ENCODE results near the gene CIRBP. TPM values are rescaled to one million over a fixed set of nuclear protein-coding genes. Genes with fewer than 3 reads are reported as not detected.

Gene CIRBP
- total and polyA plus RNA-seq, 2 of the 13 experiments (the other 11 are each of a cell fraction or from before 2014, with no cell fraction given), result 133 to 140 TPM

- TF ChIP-seq HNF1B (CRISPR knock-in tag; IDR thresholded peaks at IDR 0.05), result no peak
- TF ChIP-seq FOXM1 (CRISPR knock-in tag; IDR thresholded peaks at IDR 0.05), result no peak
- no peak for TF ChIP-seq ZIK1 (CRISPR knock-in tag; IDR thresholded peaks at IDR 0.05; ENCODE audit: borderline replicate concordance, low read depth)
- TF ChIP-seq, protein P1, sequence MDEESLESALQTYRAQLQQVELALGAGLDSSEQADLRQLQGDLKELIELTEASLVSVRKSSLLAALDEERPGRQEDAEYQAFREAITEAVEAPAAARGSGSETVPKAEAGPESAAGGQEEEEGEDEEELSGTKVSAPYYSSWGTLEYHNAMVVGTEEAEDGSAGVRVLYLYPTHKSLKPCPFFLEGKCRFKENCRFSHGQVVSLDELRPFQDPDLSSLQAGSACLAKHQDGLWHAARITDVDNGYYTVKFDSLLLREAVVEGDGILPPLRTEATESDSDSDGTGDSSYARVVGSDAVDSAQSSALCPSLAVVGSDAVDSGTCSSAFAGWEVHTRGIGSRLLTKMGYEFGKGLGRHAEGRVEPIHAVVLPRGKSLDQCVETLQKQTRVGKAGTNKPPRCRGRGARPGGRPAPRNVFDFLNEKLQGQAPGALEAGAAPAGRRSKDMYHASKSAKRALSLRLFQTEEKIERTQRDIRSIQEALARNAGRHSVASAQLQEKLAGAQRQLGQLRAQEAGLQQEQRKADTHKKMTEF (CRISPR knock-in tag; IDR thresholded peaks at IDR 0.05), result no peak
- no peak for TF ChIP-seq KDM4B (CRISPR knock-in tag; IDR thresholded peaks at IDR 0.05)
- peak; percentile 53; the same call in 1 of the 2 replicates for TF ChIP-seq RCOR2 (CRISPR knock-in tag; IDR thresholded peaks at IDR 0.05)
- TF ChIP-seq ZNF572 (CRISPR knock-in tag; IDR thresholded peaks at IDR 0.05), result no peak
- no peak for TF ChIP-seq BORCS8-MEF2B (CRISPR knock-in tag; IDR thresholded peaks at IDR 0.05)
- no peak for TF ChIP-seq HNF4A (CRISPR knock-in tag; IDR thresholded peaks at IDR 0.05)
- TF ChIP-seq ASH2L (IDR thresholded peaks at IDR 0.05; ENCODE audit: insufficient read length, low read depth, low read length), result no peak
- no peak for TF ChIP-seq ZNF713 (CRISPR knock-in tag; IDR thresholded peaks at IDR 0.05)
- no peak for TF ChIP-seq ZBTB38 (CRISPR knock-in tag; IDR thresholded peaks at IDR 0.05)
- TF ChIP-seq XBP1 (CRISPR knock-in tag; IDR thresholded peaks at IDR 0.05), result no peak
- no peak for TF ChIP-seq ZNF792 (CRISPR knock-in tag; IDR thresholded peaks at IDR 0.05)
- peak; percentile 41; the same call in 1 of the 2 replicates for TF ChIP-seq ZNF274 (CRISPR knock-in tag; IDR thresholded peaks at IDR 0.05)
- TF ChIP-seq ATAD3A (CRISPR knock-in tag; IDR thresholded peaks at IDR 0.05), result no peak
- TF ChIP-seq, protein P2, sequence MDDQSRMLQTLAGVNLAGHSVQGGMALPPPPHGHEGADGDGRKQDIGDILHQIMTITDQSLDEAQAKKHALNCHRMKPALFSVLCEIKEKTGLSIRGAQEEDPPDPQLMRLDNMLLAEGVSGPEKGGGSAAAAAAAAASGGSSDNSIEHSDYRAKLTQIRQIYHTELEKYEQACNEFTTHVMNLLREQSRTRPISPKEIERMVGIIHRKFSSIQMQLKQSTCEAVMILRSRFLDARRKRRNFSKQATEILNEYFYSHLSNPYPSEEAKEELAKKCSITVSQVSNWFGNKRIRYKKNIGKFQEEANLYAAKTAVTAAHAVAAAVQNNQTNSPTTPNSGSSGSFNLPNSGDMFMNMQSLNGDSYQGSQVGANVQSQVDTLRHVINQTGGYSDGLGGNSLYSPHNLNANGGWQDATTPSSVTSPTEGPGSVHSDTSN (CRISPR knock-in tag; IDR thresholded peaks at IDR 0.05; ENCODE audit: borderline replicate concordance), result no peak
- no peak for TF ChIP-seq SRY (CRISPR knock-in tag; IDR thresholded peaks at IDR 0.05)
- no peak for TF ChIP-seq FOSL1 (CRISPR knock-in tag; IDR thresholded peaks at IDR 0.05; ENCODE audit: borderline replicate concordance)
- no peak for TF ChIP-seq MYC (CRISPR knock-in tag; IDR thresholded peaks at IDR 0.05; ENCODE audit: borderline replicate concordance)
- TF ChIP-seq CCDC6 (CRISPR knock-in tag; IDR thresholded peaks at IDR 0.05), result no peak
- no peak for TF ChIP-seq SIX4 (CRISPR knock-in tag; IDR thresholded peaks at IDR 0.05)
- TF ChIP-seq IRF9 (CRISPR knock-in tag; IDR thresholded peaks at IDR 0.05; ENCODE audit: borderline replicate concordance), result no peak
- no peak for TF ChIP-seq ZFX (CRISPR knock-in tag; IDR thresholded peaks at IDR 0.05; ENCODE audit: low read depth)
Observed at GRCh38 chr19:1247748-1248138, 21.4 kb upstream of the CIRBP start (continued).

All from HepG2 (cell line).